T-helper 1 cell (primary cell): ENCODE results near the gene TAMM41.
"Not testable (repeated sequence)": the region's sequence is repeated elsewhere in the genome, so short reads cannot be mapped to it uniquely, and the experiment has no call there.

Source experiments
- DNase-seq, 5 donors: peaks; one replicate each; pipeline ENCODE4 v3.0.0-alpha.2; 2012 to 2020

Gene TAMM41

DNA sequence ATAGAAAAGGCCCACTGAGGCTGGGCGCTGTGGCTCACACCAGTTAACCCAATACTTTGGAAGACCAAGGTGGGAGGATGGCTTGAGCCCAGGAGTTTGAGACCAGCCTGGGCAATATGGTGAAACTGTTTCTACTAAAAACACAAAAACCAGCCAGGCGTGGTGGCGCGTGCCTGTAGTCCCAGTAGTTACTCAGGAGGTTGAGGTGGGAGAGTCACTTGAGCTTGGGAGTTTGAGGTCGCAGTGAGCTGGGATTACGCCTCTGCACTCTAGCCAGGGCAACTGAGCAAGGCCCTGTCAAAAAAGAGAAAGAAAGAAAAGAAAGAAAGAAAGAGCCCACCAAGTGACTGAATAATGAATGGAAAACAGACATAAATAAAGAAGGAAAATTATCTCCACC lies 32.0 kb downstream of the TAMM41 start:
- no peak for DNase-seq

DNA sequence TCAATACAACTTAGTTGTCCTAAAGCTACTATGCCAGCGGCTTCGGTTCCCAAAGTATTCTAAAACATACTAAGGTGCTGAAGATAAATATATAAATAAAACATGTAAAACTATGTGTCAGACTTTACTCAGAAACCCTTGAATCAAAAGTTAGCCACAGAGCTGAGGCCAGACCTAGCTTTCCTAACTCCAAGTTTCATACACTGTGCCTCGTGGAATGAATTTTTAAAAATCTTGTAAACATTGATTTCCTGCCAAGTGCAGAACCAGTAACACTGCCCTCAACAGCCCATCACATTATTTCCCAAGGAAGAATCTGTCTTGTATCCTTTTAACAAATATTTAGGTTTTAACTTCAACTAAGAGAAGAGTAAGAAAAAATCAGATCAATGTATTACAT lies 36.4 kb downstream of the TAMM41 start:
- no peak for DNase-seq

DNA sequence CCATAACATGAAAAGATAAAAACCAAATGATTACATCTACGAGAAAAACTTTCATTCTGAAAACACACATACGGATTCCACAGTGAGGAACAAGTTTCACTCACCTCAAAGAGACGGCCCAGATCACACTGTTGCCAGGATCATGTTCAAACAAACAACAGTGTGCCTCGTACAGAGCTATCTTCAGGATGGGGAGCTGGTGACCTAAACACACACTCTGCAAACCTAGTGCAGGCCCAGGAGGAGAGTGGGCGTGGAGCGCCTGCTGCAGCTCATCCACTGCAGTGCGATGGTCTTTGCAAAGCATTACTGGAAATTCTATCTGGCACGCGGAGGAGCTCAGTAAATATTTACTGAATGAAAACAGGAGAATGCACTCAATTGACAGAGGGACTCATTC lies 38.5 kb downstream of the TAMM41 start:
- no peak for DNase-seq

DNA sequence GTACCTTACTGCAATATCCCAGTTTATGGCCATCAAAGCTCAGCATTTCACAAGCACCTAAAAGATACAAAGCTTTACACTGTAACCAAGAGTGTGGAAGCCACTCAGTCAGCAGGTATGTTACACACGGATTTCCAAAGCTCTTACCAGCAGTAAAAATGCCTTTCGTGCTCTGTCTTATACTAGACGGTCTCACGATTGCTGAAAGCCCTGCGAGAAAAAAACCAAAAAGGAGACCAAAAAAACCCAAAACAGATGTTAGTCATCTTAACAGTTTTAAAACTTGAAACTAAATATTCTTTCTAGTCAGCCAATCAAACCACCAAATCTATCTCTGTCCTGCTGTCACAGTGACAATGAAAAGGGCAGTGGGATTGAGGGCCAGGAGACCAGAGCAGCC lies 39.0 kb downstream of the TAMM41 start:
- DNase-seq = no peak

DNA sequence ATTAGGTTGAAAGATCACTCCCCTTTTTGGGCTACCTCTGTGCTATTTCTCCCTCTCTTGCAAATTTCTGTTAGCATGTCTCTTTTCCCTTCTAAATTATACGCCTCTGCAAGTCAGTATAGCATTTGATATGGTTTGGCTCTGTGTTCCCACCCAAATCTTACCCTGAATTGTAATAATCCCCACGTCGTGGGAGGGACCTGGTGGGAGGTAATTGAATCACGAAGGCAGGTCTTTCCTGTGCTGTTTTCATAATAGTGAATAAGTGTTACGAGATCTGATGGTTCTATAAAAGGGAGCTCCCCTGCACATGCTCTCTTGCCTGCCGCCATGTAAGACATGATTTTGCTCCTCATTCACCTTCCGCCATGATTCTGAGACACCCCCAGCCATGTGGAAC lies 41.0 kb downstream of the TAMM41 start:
- DNase-seq = no peak

DNA sequence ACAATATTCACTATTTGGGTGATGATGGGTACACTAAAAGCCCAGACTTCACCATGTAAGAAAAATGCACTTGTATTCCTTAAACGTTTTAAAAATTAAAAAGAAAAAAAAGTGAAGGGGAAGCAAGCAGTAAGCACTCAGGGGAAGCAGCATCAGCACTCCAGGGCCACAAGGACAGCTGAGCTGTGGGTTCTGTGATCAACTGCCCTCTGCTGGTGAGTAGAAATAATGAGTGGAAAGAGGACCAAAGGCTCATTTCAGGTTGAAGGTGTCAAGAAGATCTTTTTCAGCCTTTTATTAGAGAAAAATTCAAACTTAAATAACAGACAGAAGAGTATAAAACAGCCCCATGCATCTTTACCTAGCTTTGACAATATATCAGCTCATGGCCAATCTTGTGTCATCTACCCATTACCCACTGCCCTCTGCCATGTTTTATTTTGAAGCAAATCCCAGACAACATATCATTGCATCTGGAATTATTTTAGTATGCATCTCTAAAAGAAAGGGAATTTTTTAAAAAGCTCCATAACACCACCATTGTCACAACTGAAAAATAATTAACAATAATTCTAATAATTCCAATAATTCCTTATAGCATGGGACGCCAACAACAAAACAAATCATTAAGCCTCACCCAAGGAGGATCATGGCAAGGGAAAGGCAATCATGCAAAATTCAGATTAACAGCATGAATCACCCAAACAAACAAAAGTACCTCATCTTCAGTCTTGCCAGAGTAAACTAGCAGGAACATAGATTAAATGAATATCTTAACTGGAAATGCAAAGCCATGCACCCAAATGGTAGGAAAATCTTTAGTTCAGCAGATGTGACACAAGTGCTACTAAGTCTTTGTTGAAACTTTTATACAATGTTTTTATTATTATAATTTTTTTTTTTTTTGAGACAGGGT lies 42.5 kb downstream of the TAMM41 start:
- peak in 3 of 5 donors; percentile 17 to 65 (median 32) for DNase-seq

DNA sequence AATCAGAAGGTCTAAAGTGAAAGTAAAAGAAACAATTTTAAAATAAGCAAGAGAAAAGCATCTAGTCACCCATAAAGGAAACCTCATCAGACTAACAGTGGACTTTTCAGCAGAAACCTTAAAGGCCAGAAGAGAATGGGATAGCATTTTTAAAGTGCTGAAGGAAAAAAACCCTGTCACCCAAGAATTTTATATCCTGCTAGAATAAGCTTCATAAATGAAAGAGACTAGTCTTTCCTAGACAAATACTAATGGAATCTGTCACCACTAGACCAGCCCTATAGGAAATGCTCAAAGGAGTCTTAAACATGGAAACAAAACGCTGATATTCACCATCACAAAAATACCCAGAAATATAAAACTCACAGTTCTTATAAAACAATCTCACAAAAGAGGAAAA lies 46.9 kb downstream of the TAMM41 start:
- DNase-seq = no peak

DNA sequence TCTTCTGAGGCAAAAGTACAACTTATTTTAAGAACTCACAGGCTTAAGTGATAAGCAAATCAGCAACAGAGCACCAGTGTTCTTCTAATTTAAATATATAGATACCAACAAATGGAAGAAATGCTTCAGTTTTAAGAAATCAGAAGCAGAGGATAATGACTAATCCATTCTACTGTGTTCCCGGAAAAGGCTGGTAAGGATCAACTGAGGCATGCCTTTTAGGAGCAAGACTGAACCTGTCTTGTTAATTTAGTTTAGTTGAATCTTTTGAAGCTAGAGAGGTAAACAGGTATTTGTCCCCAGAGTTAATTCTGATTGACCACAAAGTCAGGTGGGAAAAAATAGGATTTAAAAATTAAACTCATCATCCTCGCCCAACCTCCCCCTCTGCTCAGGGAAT lies 51.8 kb downstream of the TAMM41 start:
- no peak for DNase-seq

DNA sequence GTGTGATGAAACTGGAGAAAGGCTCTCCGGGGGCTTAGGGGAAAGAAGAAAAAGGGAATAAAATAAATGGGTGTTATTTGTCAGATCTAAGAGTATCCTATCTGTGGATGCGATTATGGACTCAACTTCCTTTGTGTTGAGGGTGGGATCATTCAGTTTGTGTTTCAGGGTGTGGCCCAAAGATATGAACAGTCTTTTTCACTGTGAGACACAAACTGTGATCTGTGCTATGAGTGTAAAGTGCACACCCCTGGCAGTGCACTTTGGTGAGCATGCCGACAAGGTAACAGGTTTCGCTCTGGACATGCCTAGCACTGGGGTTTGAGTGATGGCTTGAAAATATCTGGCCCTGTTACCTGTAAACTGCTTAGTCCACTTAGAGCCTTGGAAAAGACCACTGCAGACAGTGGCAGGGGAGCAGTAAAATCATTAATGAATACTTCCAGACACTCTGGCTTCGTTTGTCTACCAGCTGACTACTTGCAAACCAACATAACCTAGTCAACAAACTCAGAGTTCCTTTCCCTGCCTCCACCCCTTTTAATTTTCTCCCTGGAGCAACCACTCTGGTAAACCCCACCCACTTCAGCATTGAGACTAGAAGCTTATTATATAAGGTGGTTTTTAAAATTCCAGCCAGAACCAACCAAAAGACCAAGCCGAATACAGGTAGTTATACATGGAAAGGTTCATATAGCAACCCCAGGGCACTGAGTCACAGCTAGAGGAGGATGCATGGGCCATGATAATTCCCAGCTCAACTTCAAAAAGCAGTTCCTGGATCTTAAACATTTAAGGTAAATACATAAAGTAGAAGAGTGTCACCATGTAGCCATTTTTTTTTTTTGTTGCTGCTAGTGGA lies 55.1 kb downstream of the TAMM41 start:
- no peak for DNase-seq

DNA sequence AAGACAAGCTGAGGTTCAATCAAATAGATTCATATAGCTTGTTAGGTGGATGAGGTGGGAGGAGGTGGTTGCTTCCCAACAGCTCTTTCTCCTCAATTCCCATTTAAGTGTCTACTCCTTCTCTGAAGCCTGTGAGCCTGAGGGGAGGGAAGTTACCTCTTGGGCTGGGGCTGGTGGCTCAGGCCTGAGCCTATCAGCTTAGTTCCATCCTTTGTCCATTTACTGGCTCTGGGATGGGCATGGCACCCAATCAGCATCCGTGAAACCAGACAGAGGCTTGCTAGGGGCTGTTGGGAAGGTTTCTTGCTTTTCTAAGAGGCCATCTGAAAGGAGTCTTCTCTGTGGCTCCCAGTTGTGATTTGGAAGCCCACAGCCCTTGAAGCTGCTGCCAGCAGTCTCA lies 57.3 kb downstream of the TAMM41 start:
- no peak for DNase-seq

DNA sequence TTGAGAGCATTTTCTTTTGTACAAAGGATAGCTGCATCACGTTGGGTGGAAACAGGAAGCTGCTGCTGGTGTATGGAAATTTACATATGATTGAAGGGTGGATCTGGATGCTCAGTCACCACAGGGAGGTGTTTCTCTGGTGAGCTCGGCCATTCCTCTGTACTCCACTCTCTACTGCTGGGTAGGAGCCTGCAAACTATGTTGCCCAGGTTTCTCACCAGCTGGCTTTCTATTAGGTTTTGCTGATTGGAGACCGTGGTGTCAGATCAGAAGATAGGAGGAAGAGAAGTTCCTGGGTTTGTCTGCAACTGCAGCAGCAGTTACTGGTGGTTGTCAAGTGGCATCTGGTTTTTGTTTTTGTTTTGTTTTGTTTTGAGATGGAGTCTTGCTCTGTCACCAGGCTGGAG lies 61.7 kb downstream of the TAMM41 start:
- peak in 2 of 5 donors; percentile 14 to 77 for DNase-seq

DNA sequence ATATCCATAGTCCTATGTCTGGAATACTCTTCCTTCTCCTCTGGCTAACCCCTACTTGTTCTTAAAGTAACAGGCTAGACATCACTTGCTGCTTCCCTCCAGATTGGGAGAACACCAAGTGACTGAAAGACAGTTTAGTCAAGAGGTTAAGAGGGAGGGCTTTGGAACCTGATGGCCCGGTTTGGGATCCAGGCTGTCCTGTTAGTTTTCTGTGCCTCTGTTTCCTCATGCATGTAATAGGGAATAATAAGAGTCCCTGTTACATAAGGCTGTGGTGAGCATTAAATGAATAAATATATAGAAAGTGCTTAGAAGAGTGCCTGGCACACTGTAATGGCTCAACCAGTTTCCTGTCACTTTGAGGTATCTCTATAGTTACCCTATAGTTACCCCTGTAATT lies 66.3 kb downstream of the TAMM41 start:
- DNase-seq = no peak

DNA sequence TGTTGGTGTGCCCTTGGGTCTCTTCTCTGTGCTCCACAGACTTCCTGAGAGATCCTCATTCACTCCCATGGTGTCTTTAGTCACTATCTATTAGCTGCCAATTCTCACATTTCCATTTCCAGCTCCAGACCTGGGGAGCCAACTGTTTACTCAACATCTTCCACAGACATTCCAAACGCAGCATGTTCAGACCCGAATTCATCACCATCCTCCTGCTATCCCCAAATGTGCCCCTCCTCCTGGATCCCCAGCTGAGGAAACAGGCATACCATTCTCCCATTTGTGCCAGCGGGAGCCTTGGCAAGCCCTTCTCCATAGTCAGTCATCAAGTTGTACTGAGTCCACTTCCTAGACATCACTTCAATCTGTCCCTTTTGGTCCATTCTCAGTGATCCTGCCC lies 67.1 kb downstream of the TAMM41 start:
- no peak for DNase-seq

DNA sequence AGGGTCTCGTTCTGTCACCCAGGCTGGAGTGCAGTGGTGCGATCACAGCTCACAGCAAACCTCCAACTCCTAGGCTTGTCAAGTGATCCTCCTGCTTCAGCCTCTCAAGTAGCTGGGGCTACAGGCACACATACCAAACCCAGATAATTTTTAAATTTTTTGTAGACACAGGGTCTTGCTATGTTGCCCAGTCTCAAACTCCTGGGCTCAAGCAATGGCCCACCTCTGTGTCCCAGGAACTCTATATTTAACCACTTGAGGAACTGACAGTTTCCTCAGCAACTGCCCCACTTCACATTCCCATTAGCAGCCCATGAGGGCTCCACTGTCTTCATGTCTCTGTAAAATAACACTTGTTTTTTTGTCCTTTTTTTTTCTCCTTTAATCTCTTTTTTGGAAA lies 68.4 kb downstream of the TAMM41 start:
- DNase-seq = no peak

DNA sequence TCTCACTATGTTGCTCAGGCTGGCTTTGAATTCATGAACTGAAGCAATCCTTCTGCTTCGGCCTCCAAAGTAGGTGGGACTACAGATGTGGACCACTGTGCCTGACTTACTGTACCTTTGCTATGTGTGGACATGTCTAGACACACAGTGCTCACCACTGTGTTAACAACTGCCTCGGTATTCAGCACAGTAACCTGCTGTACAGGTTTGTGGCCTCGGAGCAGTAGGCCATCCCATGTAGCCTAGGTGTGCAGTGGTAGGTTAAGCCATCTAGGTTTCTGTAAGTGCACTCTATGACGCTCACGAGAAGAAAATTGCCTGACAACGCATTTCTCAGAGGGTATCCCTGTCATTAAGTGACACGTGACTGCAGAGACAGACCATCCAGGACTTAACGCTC lies 70.3 kb downstream of the TAMM41 start:
- DNase-seq = no peak

DNA sequence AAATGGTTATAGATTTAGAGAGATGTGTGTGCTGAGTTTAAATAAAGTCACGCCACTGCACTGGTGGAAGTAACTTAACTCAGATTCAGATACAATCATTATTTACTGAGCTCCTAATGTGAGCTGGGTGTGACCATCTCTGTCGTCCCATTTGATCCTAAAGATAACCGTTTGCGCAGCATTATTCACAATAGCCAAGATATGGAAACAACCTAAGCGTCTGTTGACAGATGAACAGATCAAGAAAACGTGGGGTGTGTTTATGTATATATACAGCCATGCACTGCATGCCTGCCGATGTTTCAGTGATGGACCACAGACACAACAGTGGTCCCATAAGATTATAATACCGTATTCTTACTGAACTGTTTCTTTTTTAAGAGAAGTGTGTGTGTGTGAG lies 71.2 kb downstream of the TAMM41 start:
- DNase-seq = no peak

DNA sequence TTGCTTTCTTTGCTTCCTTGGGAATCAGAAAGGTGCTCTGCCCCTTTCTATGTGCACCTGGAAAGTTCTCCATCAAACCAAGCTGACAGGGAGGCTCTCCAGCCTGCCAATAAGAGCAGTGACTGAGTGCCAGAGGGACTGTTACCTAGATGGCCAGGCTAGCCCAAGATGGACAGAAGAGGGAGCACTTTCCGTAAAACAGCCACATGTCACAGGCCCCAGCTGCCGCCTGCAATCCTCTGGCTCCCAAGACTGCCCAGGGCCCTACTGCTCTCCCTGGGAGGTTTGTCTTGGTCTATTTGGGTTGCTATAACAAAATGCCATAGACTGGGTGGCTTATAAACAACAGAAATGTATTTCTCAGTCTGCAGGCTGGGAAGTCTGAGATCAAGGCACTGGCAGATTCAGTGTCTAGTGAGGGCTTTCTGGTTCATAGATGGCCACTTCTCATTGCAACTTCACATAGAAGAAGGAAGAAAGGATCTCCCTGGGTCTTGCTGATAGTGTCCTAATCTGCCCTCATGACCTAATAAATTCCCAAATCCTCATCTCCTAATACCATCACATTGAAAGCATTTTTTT lies 72.3 kb downstream of the TAMM41 start:
- no peak for DNase-seq

DNA sequence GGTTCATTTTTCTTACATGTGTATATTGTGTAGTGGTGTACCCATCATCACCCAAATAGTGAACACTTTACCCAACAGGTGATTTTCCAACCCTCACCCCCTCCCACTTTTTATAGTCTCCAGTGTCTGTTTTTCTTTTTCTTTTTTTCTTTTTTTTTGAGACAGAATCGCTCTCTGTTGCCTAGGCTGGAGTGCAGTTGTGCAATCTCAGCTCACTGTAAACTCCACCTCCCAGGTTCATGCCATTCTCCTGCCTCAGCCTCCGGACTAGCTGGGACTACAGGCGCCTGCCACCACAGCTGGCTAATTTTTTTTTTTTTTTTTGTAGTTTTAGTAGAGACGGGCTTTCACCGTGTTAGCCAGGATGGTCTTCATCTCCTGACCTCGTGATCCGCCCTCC lies 74.8 kb downstream of the TAMM41 start:
- DNase-seq = not testable (repeated sequence)

DNA sequence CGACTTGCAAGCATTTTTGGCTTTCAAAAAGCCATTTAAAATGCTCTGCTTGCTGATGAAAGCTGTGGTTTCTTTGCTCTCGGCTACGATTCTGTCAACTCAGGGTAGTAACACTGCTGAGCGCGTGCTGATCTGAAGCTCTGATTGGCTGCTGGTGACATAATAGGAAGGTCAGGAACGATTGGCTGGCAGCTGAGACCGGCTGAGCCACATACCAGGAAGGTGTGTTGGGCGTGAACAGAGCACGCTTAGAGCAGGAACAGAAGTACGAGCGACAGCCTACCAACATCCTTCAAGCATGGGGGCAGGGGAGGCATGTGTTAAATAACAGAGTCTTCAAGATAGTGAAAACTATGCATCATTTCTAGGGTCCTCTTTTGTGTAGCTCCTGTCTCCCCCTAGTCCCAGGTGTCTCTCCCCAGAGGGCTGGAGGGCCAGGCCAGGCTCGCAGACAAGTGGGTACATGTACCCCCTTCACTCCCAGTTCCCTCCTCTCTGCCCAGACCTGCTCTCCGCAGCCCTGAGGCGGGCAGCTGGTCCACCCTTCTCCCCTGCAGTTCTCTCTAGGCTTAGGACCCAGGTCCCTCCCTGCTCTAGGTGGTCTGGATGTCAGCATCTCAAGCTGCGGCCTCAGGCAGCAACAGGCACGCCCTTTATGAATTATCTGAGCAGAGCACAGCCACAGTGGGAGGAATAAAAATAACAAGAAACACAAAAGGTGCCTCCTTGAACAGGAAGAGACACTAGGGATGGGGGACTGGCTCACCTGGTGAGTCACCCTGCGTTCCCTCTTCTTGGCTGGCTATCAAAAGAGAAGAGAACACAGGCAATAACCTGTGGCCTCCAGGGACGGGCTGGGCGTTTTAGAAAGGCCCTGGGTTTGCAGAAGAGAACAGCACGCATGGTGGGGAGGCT lies 76.0 kb downstream of the TAMM41 start:
- peak; percentile 55 to 94 (median 73) for DNase-seq

DNA sequence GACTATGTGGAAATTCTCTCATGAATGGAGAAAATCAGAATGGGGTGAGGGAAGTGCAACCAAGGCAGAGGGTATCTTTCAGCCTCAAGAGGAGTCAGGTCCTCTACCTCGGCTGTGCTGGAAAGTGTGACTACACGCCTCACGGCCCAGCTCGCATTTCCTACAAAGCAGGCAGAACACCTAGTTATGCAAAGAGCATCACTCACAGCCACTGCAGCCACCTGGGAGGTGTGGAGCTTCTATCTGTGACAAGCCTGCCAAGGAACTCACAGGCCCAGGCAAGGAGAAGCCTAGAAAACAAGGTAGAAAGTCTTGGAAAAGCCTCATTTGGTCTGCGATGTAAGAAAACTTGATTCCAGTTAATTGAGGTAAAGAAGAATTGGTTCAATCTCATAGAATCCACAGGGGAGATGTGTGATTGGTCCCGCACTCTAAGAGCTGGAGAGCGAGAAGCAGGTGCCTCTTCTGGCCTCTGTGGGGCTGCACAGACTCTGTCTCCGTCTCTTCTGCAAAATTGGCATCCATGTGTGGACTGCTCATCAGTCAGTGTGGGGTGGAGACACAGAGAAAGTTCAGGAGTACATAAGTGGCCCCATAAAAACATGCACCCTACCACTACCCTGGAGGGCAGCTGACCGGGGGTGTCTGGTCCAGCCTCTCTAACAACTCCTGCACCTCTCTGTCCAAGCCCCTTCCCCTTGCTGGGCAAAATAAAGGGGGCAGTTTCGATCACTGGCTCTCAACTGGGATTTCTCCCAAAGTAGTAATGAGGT lies 76.8 kb downstream of the TAMM41 start:
- no peak for DNase-seq

DNA sequence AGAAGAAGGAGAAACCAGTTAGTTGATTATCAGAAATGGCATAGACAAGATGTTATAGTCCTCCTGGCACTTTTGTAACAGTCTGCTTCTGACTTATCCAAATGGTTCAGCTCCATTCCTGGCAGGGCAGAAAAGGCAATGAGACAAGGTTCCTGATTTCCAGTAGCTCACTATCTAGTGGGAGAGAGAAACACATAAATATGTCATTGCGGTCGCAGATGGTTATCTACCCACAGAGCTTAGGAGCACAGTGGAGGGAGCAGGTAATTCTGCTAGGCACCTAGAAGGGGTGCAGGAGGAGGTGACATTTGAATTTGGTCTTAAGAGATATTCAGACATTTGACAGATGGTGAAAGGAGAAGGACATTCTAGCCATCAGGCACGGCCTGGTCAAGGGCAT lies 78.1 kb downstream of the TAMM41 start:
- DNase-seq = no peak

DNA sequence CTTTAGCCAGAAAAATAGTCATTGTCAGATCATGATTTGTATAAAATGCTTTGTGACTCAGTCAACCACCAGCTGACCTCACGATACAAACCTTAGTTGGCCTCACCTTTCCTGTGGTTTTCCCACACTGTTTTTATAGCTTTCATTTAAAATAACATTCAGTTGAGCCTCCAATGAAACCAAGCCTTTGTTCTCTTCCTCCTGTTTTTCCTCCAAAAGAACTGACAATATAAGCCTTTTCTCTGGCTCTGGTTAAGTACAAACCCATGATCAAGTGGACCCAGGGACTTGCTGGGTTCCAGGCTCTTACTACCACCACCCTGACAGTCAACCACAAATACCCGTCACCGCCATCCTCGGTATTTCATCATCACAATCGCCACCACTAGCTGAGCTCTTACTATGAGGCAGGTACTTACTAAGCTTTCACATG lies 81.7 kb downstream of the TAMM41 start:
- peak in 1 of 5 donors; percentile 71 for DNase-seq
